Suprapubic skin (tissue), 4 donors: Measurements from ENCODE around the gene SCUBE3.

Source experiments
- CTCF ChIP-seq, 2 donors: fragments of 200-600 bp in 1 of 2; fragments of 450-650 bp in 1 of 2; sonication (generic) in 1 of 2; IDR thresholded peaks; one replicate each; pipeline ENCODE4 v1.5.1; 2016 to 2019; ENCODE audit warnings: antibody characterized with exemption in 2 of 2, mild to moderate bottlenecking in 1 of 2, moderate library complexity in 1 of 2
- EP300 ChIP-seq: sonication (generic); formaldehyde crosslinking; IDR thresholded peaks from one replicate; pipeline ENCODE4 v1.6.1; 2017; ENCODE audit warnings: antibody characterized with exemption
- POLR2AphosphoS5 ChIP-seq, 3 donors: sonication (generic); formaldehyde crosslinking; IDR thresholded peaks; one replicate each; pipeline ENCODE4 v1.6.1; 2017; ENCODE audit warnings: antibody characterized with exemption in 3 of 3

GRCh38 chr6:35203152-35203670, 10.5 kb upstream of the SCUBE3 start:
- no peak for TF ChIP-seq CTCF (IDR thresholded peaks at IDR 0.05)
- TF ChIP-seq EP300: no peak
- TF ChIP-seq POLR2AphosphoS5 (IDR thresholded peaks at IDR 0.05): no peak
